ENCODE results near the gene MCRIP2. TPM values are rescaled to one million over a fixed set of nuclear protein-coding genes. Genes with fewer than 3 reads are reported as not detected.

Gene MCRIP2
- total and polyA plus RNA-seq, 4 donors: 16.3 to 97.3 (median 61.4) TPM

- Histone ChIP-seq H3K4me3 (ENCODE audit: low read depth in 1 of 3, low read length in 3 of 3) (peak overlapping the region in 1 of 3 donors; percentile 69), H3K36me3 (ENCODE audit: control insufficient read depth in 4 of 4, insufficient read depth in 3 of 4, low read depth in 1 of 4, low read length in 3 of 4) (peaks cover 0 to 1% (median 0%) of the 10 kb centered on the region in 4 donors), H3K27ac (ENCODE audit: low read depth in 1 of 2, low read length in 2 of 2) (peak overlapping the region; percentile 86 to 89), H3K9me3 (ENCODE audit: control insufficient read depth in 4 of 4, low read length in 3 of 4) (no peaks in the 10 kb centered on the region), H3K9ac (ENCODE audit: low read depth in 1 of 2, low read length in 2 of 2) (peak overlapping the region in 1 of 2 donors; percentile 62), H3K27me3 (ENCODE audit: control insufficient read depth in 4 of 4, insufficient read depth in 4 of 4, low read length in 3 of 4) (no peaks in the 10 kb centered on the region), H3K4me1 (ENCODE audit: control insufficient read depth in 4 of 4, insufficient read depth in 4 of 4, low read length in 3 of 4) (peaks cover 21 to 82% (median 58%) of the 10 kb centered on the region in 4 donors)
- peak; percentile 75 for DNase-seq (ENCODE audit: low spot score)
- WGBS: 34% methylated on average over 32 of the region's 32 CpGs
- TF ChIP-seq, protein P1, sequence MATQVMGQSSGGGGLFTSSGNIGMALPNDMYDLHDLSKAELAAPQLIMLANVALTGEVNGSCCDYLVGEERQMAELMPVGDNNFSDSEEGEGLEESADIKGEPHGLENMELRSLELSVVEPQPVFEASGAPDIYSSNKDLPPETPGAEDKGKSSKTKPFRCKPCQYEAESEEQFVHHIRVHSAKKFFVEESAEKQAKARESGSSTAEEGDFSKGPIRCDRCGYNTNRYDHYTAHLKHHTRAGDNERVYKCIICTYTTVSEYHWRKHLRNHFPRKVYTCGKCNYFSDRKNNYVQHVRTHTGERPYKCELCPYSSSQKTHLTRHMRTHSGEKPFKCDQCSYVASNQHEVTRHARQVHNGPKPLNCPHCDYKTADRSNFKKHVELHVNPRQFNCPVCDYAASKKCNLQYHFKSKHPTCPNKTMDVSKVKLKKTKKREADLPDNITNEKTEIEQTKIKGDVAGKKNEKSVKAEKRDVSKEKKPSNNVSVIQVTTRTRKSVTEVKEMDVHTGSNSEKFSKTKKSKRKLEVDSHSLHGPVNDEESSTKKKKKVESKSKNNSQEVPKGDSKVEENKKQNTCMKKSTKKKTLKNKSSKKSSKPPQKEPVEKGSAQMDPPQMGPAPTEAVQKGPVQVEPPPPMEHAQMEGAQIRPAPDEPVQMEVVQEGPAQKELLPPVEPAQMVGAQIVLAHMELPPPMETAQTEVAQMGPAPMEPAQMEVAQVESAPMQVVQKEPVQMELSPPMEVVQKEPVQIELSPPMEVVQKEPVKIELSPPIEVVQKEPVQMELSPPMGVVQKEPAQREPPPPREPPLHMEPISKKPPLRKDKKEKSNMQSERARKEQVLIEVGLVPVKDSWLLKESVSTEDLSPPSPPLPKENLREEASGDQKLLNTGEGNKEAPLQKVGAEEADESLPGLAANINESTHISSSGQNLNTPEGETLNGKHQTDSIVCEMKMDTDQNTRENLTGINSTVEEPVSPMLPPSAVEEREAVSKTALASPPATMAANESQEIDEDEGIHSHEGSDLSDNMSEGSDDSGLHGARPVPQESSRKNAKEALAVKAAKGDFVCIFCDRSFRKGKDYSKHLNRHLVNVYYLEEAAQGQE (IDR thresholded peaks at IDR 0.05): no peak
- no peak for TF ChIP-seq FOXA1 (IDR thresholded peaks at IDR 0.05)
- TF ChIP-seq RXRA (IDR thresholded peaks at IDR 0.05): peak; percentile 92 to 95
- TF ChIP-seq HNF4G (IDR thresholded peaks at IDR 0.05): no peak
- no peak for TF ChIP-seq TAF1 (conservative IDR thresholded peaks at IDR 0.05)
- TF ChIP-seq, protein P2, sequence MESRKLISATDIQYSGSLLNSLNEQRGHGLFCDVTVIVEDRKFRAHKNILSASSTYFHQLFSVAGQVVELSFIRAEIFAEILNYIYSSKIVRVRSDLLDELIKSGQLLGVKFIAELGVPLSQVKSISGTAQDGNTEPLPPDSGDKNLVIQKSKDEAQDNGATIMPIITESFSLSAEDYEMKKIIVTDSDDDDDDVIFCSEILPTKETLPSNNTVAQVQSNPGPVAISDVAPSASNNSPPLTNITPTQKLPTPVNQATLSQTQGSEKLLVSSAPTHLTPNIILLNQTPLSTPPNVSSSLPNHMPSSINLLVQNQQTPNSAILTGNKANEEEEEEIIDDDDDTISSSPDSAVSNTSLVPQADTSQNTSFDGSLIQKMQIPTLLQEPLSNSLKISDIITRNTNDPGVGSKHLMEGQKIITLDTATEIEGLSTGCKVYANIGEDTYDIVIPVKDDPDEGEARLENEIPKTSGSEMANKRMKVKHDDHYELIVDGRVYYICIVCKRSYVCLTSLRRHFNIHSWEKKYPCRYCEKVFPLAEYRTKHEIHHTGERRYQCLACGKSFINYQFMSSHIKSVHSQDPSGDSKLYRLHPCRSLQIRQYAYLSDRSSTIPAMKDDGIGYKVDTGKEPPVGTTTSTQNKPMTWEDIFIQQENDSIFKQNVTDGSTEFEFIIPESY (IDR thresholded peaks at IDR 0.05): peak; percentile 35
- TF ChIP-seq, protein P3, sequence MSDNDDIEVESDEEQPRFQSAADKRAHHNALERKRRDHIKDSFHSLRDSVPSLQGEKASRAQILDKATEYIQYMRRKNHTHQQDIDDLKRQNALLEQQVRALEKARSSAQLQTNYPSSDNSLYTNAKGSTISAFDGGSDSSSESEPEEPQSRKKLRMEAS (IDR thresholded peaks at IDR 0.05): peak; percentile 34
- TF ChIP-seq CTCF (IDR thresholded peaks at IDR 0.05; ENCODE audit: low read depth, low read length, missing input control): no peak
- TF ChIP-seq HNF4A (conservative IDR thresholded peaks at IDR 0.05): peak; percentile 46 to 76
- no peak for TF ChIP-seq JUND (IDR thresholded peaks at IDR 0.05)
- no peak for TF ChIP-seq NR2F2 (IDR thresholded peaks at IDR 0.05)
- peak in 1 of 2 donors; percentile 27 for TF ChIP-seq GABPA (IDR thresholded peaks at IDR 0.05 in 1 of 2, conservative IDR thresholded peaks at IDR 0.05 in 1 of 2)
- TF ChIP-seq FOXA2 (IDR thresholded peaks at IDR 0.05): no peak
- no peak for TF ChIP-seq ATF3 (IDR thresholded peaks at IDR 0.05)
- TF ChIP-seq EGR1 (IDR thresholded peaks at IDR 0.05; ENCODE audit: low read depth in 2 of 2): no peak
- no peak for TF ChIP-seq RAD21 (IDR thresholded peaks at IDR 0.05)
- TF ChIP-seq SP1 (IDR thresholded peaks at IDR 0.05): peak; percentile 73
- peak; percentile 44 for TF ChIP-seq YY1 (IDR thresholded peaks at IDR 0.05)
Observed at GRCh38 chr16:645852-646678, 4.4 kb downstream of the MCRIP2 start.
